Activated naive CD4-positive, alpha-beta T cell treated with anti-CD3 and anti-CD28 coated beads for 36 hours (primary cell): Measurements from ENCODE around the gene SV2B. TPM values are rescaled to one million over a fixed set of nuclear protein-coding genes. Genes with fewer than 3 reads are reported as not detected.

Source experiments
- CTCF ChIA-PET: fragments of 350-600 bp; sonication (Branson Sonifier 250); formaldehyde crosslinking; loops from one replicate; lab custom pipeline; 2021; ENCODE audit warnings: antibody characterized with exemption; lab: Charles Lee
- DNase-seq: peaks from one replicate; pipeline ENCODE4 v3.0.0-alpha.2; 2020
- H3K27ac Mint-ChIP-seq: one replicate; pipeline ENCODE4 v1.8.0; 2021; ENCODE audit warnings: mild to moderate bottlenecking, mixed read lengths
- H3K27me3 Mint-ChIP-seq: one replicate; pipeline ENCODE4 v1.8.0; 2021; ENCODE audit warnings: low read depth, mixed read lengths
- H3K36me3 Mint-ChIP-seq: one replicate; pipeline ENCODE4 v1.8.0; 2021; ENCODE audit warnings: low read depth, mixed read lengths
- H3K4me1 Mint-ChIP-seq: one replicate; pipeline ENCODE4 v1.8.0; 2021; ENCODE audit warnings: low read depth, mixed read lengths
- H3K4me3 Mint-ChIP-seq: one replicate; pipeline ENCODE4 v1.8.0; 2021; ENCODE audit warnings: mild to moderate bottlenecking, moderate library complexity, mixed read lengths
- H3K9me3 Mint-ChIP-seq: one replicate; pipeline ENCODE4 v1.8.0; 2021; ENCODE audit warnings: mixed read lengths
- intact Hi-C: fragments of 100-400 bp; cut with micrococcal nuclease; formaldehyde crosslinking; loops from one replicate; pipeline ENCODE4 v1.15.1; 2023
- total RNA-seq, 2 experiments: library from RNA; stranded (reverse); gene quantifications; one replicate each; pipeline ENCODE4 v1.2.3, GENCODE V29; 2021

SV2B gene
- total RNA-seq, 2 experiments from 2014 or later = 0.07 TPM

- no peaks in the 10 kb centered on the region for H3K36me3 Mint-ChIP-seq
- intact Hi-C loops = no loop called here
- H3K27me3 Mint-ChIP-seq = peaks cover 18% of the 10 kb centered on the region
- no peaks in the 10 kb centered on the region for H3K4me1 Mint-ChIP-seq
- no peaks in the 10 kb centered on the region for H3K9me3 Mint-ChIP-seq
- DNase-seq = no peak
- no peak overlapping the region for H3K27ac Mint-ChIP-seq
- H3K4me3 Mint-ChIP-seq = no peak overlapping the region
- CTCF ChIA-PET = no interaction called here
Measured at GRCh38 chr15:91182101-91182500, 82.0 kb downstream of the SV2B start.

- DNase-seq = no peak
- no peaks in the 10 kb centered on the region for H3K4me1 Mint-ChIP-seq
- no peak overlapping the region for H3K27ac Mint-ChIP-seq
- peaks cover 21% of the 10 kb centered on the region for H3K27me3 Mint-ChIP-seq
- H3K9me3 Mint-ChIP-seq = no peaks in the 10 kb centered on the region
- intact Hi-C loops = no loop called here
- H3K4me3 Mint-ChIP-seq = no peak overlapping the region
- CTCF ChIA-PET = interaction anchor here (0.8 kb wide), 1 partner anchor 88 kb away, joined by 3 read pairs; no protein-coding TSS in a partner anchor
- no peaks in the 10 kb centered on the region for H3K36me3 Mint-ChIP-seq
Measured at GRCh38 chr15:91183596-91183995, 83.5 kb downstream of the SV2B start.

GRCh38 chr15:91184441-91184840, 84.4 kb downstream of the SV2B start:
- H3K9me3 Mint-ChIP-seq = no peaks in the 10 kb centered on the region
- no peaks in the 10 kb centered on the region for H3K4me1 Mint-ChIP-seq
- H3K27me3 Mint-ChIP-seq = peaks cover 23% of the 10 kb centered on the region
- H3K4me3 Mint-ChIP-seq = no peak overlapping the region
- CTCF ChIA-PET = no interaction called here
- H3K27ac Mint-ChIP-seq = no peak overlapping the region
- intact Hi-C loops = no loop called here
- no peaks in the 10 kb centered on the region for H3K36me3 Mint-ChIP-seq
- no peak for DNase-seq

GRCh38 chr15:91186904-91187656, 87.0 kb downstream of the SV2B start:
- peak; percentile 33 for DNase-seq
- Mint-ChIP-seq H3K4me1 (no peaks in the 10 kb centered on the region), H3K27me3 (peaks cover 26% of the 10 kb centered on the region), H3K9me3 (no peaks in the 10 kb centered on the region), H3K27ac (no peak overlapping the region), H3K4me3 (no peak overlapping the region), H3K36me3 (no peaks in the 10 kb centered on the region)
- CTCF ChIA-PET = no interaction called here
- intact Hi-C loops = no loop called here

- Mint-ChIP-seq H3K9me3 (no peaks in the 10 kb centered on the region), H3K4me3 (no peak overlapping the region), H3K27ac (no peak overlapping the region), H3K27me3 (peaks cover 27% of the 10 kb centered on the region), H3K36me3 (no peaks in the 10 kb centered on the region), H3K4me1 (no peaks in the 10 kb centered on the region)
- DNase-seq = no peak
- CTCF ChIA-PET = no interaction called here
- intact Hi-C loops = no loop called here
Measured at GRCh38 chr15:91192285-91192684, 92.2 kb downstream of the SV2B start.

GRCh38 chr15:91192690-91193377, 92.8 kb downstream of the SV2B start:
- no peak for DNase-seq
- H3K27me3 Mint-ChIP-seq = peaks cover 26% of the 10 kb centered on the region
- no peak overlapping the region for H3K27ac Mint-ChIP-seq
- H3K9me3 Mint-ChIP-seq = no peaks in the 10 kb centered on the region
- CTCF ChIA-PET = no interaction called here
- no peaks in the 10 kb centered on the region for H3K36me3 Mint-ChIP-seq
- intact Hi-C loops = no loop called here
- H3K4me3 Mint-ChIP-seq = no peak overlapping the region
- H3K4me1 Mint-ChIP-seq = no peaks in the 10 kb centered on the region

- H3K27ac Mint-ChIP-seq = no peak overlapping the region
- H3K27me3 Mint-ChIP-seq = peaks cover 26% of the 10 kb centered on the region
- no peaks in the 10 kb centered on the region for H3K4me1 Mint-ChIP-seq
- intact Hi-C loops = no loop called here
- CTCF ChIA-PET = no interaction called here
- no peak for DNase-seq
- H3K36me3 Mint-ChIP-seq = no peaks in the 10 kb centered on the region
- H3K4me3 Mint-ChIP-seq = no peak overlapping the region
- H3K9me3 Mint-ChIP-seq = no peaks in the 10 kb centered on the region
Measured at GRCh38 chr15:91193378-91193720, 93.3 kb downstream of the SV2B start.

- Mint-ChIP-seq H3K27ac (no peak overlapping the region), H3K27me3 (peaks cover 20% of the 10 kb centered on the region), H3K4me3 (no peak overlapping the region), H3K4me1 (no peaks in the 10 kb centered on the region), H3K9me3 (no peaks in the 10 kb centered on the region), H3K36me3 (no peaks in the 10 kb centered on the region)
- DNase-seq = no peak
- intact Hi-C loops = no loop called here
- CTCF ChIA-PET = no interaction called here
Measured at GRCh38 chr15:91196127-91196526, 96.1 kb downstream of the SV2B start.

- CTCF ChIA-PET = no interaction called here
- no peak for DNase-seq
- intact Hi-C loops = no loop called here
- Mint-ChIP-seq H3K27me3 (peaks cover 17% of the 10 kb centered on the region), H3K4me3 (no peak overlapping the region), H3K27ac (no peak overlapping the region), H3K36me3 (no peaks in the 10 kb centered on the region), H3K4me1 (no peaks in the 10 kb centered on the region), H3K9me3 (no peaks in the 10 kb centered on the region)
Measured at GRCh38 chr15:91196768-91197167, 96.7 kb downstream of the SV2B start.

GRCh38 chr15:91199511-91199910, 99.5 kb downstream of the SV2B start:
- CTCF ChIA-PET = no interaction called here
- H3K9me3 Mint-ChIP-seq = no peaks in the 10 kb centered on the region
- H3K4me3 Mint-ChIP-seq = no peak overlapping the region
- no peaks in the 10 kb centered on the region for H3K36me3 Mint-ChIP-seq
- H3K27ac Mint-ChIP-seq = no peak overlapping the region
- DNase-seq = no peak
- H3K4me1 Mint-ChIP-seq = no peaks in the 10 kb centered on the region
- intact Hi-C loops = no loop called here
- H3K27me3 Mint-ChIP-seq = peaks cover 4% of the 10 kb centered on the region

- CTCF ChIA-PET = interaction anchor here (1.0 kb wide), 1 partner anchor 150 kb away, joined by 3 read pairs; no protein-coding TSS in a partner anchor
- no peaks in the 10 kb centered on the region for H3K36me3 Mint-ChIP-seq
Measured at GRCh38 chr15:91200101-91200754, 100.2 kb downstream of the SV2B start.

GRCh38 chr15:91202510-91203102, 102.5 kb downstream of the SV2B start:
- H3K36me3 Mint-ChIP-seq = no peaks in the 10 kb centered on the region
- no peak for DNase-seq
- H3K4me1 Mint-ChIP-seq = no peaks in the 10 kb centered on the region
- no peak overlapping the region for H3K27ac Mint-ChIP-seq
- CTCF ChIA-PET = no interaction called here
- H3K9me3 Mint-ChIP-seq = no peaks in the 10 kb centered on the region
- intact Hi-C loops = no loop called here
- no peaks in the 10 kb centered on the region for H3K27me3 Mint-ChIP-seq
- no peak overlapping the region for H3K4me3 Mint-ChIP-seq

More at GRCh38 chr15:91200101-91200754, 100.2 kb downstream of the SV2B start:
- no peak overlapping the region for H3K4me3 Mint-ChIP-seq
- no peaks in the 10 kb centered on the region for H3K9me3 Mint-ChIP-seq
- no peak overlapping the region for H3K27ac Mint-ChIP-seq
- intact Hi-C loops = no loop called here
- H3K4me1 Mint-ChIP-seq = no peaks in the 10 kb centered on the region
- DNase-seq = no peak
- H3K27me3 Mint-ChIP-seq = no peaks in the 10 kb centered on the region
